ENCODE results near the gene RABGAP1L. TPM values are rescaled to one million over a fixed set of nuclear protein-coding genes. Genes with fewer than 3 reads are reported as not detected.
"Not testable (repeated sequence)": the region's sequence is repeated elsewhere in the genome, so short reads cannot be mapped to it uniquely, and the experiment has no call there.

RABGAP1L gene
- total RNA-seq, 2 experiments from 2014 or later = 38.2 to 44.2 TPM

- H3K9me3 Mint-ChIP-seq (ENCODE audit: insufficient read depth) = no peaks in the 10 kb centered on the region
- ATAC-seq = no peak
- H3K4me3 Mint-ChIP-seq = no peak overlapping the region
- H3K27ac Mint-ChIP-seq = no peak overlapping the region
- H3K36me3 Mint-ChIP-seq (ENCODE audit: low read depth) = peaks cover 3% of the 10 kb centered on the region
- no peaks in the 10 kb centered on the region for H3K27me3 Mint-ChIP-seq (ENCODE audit: low read depth)
- no peak for DNase-seq
- no peaks in the 10 kb centered on the region for H3K4me1 Mint-ChIP-seq (ENCODE audit: low read depth)
- POLR2A ChIA-PET = no interaction called here
- CTCF ChIA-PET = no interaction called here
Measured at GRCh38 chr1:174408146-174408545, 248.8 kb downstream of the RABGAP1L start.

- H3K9me3 Mint-ChIP-seq (ENCODE audit: insufficient read depth); DNase-seq; H3K27ac Mint-ChIP-seq; ATAC-seq; POLR2A ChIA-PET; H3K4me1 Mint-ChIP-seq (ENCODE audit: low read depth); H3K4me3 Mint-ChIP-seq; CTCF ChIA-PET; H3K27me3 Mint-ChIP-seq (ENCODE audit: low read depth): not testable (repeated sequence)
- peaks cover 13% of the 10 kb centered on the region for H3K36me3 Mint-ChIP-seq (ENCODE audit: low read depth)
Measured at GRCh38 chr1:174409801-174410200, 250.5 kb downstream of the RABGAP1L start.

DNA sequence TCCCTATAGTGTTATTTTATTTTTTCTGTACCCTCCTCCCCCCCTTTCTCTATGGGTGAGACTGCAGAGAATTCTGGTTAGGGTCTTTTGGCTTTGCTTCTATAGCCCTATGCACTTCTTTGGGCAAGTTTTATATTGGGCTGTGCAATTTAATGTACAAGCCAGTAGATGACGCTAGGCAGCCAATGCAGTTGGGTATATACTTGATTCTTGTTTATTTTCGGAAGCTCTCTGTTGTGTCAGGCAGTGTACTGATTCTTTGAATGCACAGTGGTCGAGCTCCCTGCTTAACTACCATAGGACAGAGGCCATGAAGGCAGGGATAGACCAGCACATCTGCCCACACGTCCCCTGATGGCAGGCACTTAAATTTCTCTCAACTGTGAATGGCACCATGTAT is 254.3 kb downstream of the RABGAP1L start:
- Mint-ChIP-seq H3K36me3 (ENCODE audit: low read depth) (peaks cover 15% of the 10 kb centered on the region), H3K4me3 (no peak overlapping the region)
- ATAC-seq = no peak

GRCh38 chr1:174414203-174414602 is 254.9 kb downstream of the RABGAP1L start:
- Mint-ChIP-seq H3K36me3 (ENCODE audit: low read depth) (peaks cover 15% of the 10 kb centered on the region), H3K9me3 (ENCODE audit: insufficient read depth) (no peaks in the 10 kb centered on the region), H3K4me3 (peak overlapping the region; percentile 66), H3K27me3 (ENCODE audit: low read depth) (no peaks in the 10 kb centered on the region), H3K4me1 (ENCODE audit: low read depth) (peaks cover 9% of the 10 kb centered on the region), H3K27ac (peak overlapping the region; percentile 24)
- ATAC-seq (no peak), DNase-seq (no peak)
- ChIA-PET POLR2A (no interaction called here), CTCF (interaction anchor here (1.5 kb wide), 1 partner anchor 152 kb away, joined by 4 read pairs; no protein-coding TSS in a partner anchor)

More for the DNA sequence above, 254.3 kb downstream of the RABGAP1L start:
- ChIA-PET POLR2A (no interaction called here), CTCF (interaction anchor here (1.5 kb wide), 1 partner anchor 151 kb away, joined by 4 read pairs; no protein-coding TSS in a partner anchor)
- Mint-ChIP-seq H3K4me1 (ENCODE audit: low read depth) (peaks cover 9% of the 10 kb centered on the region), H3K9me3 (ENCODE audit: insufficient read depth) (no peaks in the 10 kb centered on the region), H3K27ac (no peak overlapping the region), H3K27me3 (ENCODE audit: low read depth) (no peaks in the 10 kb centered on the region)
- no peak for DNase-seq

- Mint-ChIP-seq H3K36me3 (ENCODE audit: low read depth) (peaks cover 13% of the 10 kb centered on the region), H3K9me3 (ENCODE audit: insufficient read depth) (no peaks in the 10 kb centered on the region), H3K4me1 (ENCODE audit: low read depth) (peaks cover 10% of the 10 kb centered on the region), H3K27me3 (ENCODE audit: low read depth) (no peaks in the 10 kb centered on the region), H3K4me3 (no peak overlapping the region), H3K27ac (no peak overlapping the region)
- CTCF ChIA-PET = interaction anchor here (1.4 kb wide), 1 partner anchor 153 kb away, joined by 3 read pairs; no protein-coding TSS in a partner anchor
- POLR2A ChIA-PET = no interaction called here
- DNase-seq (no peak), ATAC-seq (no peak)
Measured at GRCh38 chr1:174415506-174415905, 256.2 kb downstream of the RABGAP1L start.

- Mint-ChIP-seq H3K27ac (no peak overlapping the region), H3K4me3 (no peak overlapping the region), H3K9me3 (ENCODE audit: insufficient read depth) (no peaks in the 10 kb centered on the region), H3K36me3 (ENCODE audit: low read depth) (peaks cover 13% of the 10 kb centered on the region), H3K4me1 (ENCODE audit: low read depth) (peaks cover 10% of the 10 kb centered on the region), H3K27me3 (ENCODE audit: low read depth) (no peaks in the 10 kb centered on the region)
- no peak for DNase-seq
- ChIA-PET CTCF (no interaction called here), POLR2A (no interaction called here)
- ATAC-seq = no peak
Measured at GRCh38 chr1:174417921-174418320, 258.6 kb downstream of the RABGAP1L start.

DNA sequence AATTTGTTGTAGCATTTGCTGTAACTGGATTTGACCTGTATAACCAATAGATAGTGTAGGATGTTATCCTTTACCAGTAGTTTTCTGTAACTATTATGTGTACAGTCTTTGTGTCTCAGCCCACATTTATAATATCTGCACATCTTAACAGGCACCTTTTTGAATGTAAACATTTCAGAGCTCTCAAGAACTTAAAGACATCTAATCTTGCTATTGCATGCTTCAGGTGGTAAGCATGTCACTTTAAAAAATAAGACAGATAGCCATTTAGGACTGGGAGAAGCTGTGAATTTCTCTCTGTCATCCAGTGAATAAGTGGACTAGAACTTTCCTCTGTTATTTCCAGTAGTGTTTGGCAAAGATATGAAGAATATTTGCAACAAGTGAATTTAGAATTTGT is 265.8 kb downstream of the RABGAP1L start:
- Mint-ChIP-seq H3K4me1 (ENCODE audit: low read depth) (peaks cover 1% of the 10 kb centered on the region), H3K9me3 (ENCODE audit: insufficient read depth) (no peaks in the 10 kb centered on the region), H3K36me3 (ENCODE audit: low read depth) (no peaks in the 10 kb centered on the region), H3K27ac (no peak overlapping the region), H3K27me3 (ENCODE audit: low read depth) (no peaks in the 10 kb centered on the region), H3K4me3 (no peak overlapping the region)
- DNase-seq = no peak
- CTCF ChIA-PET = no interaction called here
- ATAC-seq = no peak
- POLR2A ChIA-PET = no interaction called here

GRCh38 chr1:174426153-174426552 is 266.8 kb downstream of the RABGAP1L start:
- no peaks in the 10 kb centered on the region for H3K4me1 Mint-ChIP-seq (ENCODE audit: low read depth)
- no peak overlapping the region for H3K27ac Mint-ChIP-seq
- H3K27me3 Mint-ChIP-seq (ENCODE audit: low read depth) = no peaks in the 10 kb centered on the region
- no peak for ATAC-seq
- no peak overlapping the region for H3K4me3 Mint-ChIP-seq
- no peaks in the 10 kb centered on the region for H3K9me3 Mint-ChIP-seq (ENCODE audit: insufficient read depth)
- ChIA-PET POLR2A (no interaction called here), CTCF (no interaction called here)
- no peaks in the 10 kb centered on the region for H3K36me3 Mint-ChIP-seq (ENCODE audit: low read depth)
- DNase-seq = no peak

GRCh38 chr1:174428033-174428432 is 268.7 kb downstream of the RABGAP1L start:
- no peak overlapping the region for H3K27ac Mint-ChIP-seq
- DNase-seq (no peak), ATAC-seq (no peak)
- no peaks in the 10 kb centered on the region for H3K9me3 Mint-ChIP-seq (ENCODE audit: insufficient read depth)
- ChIA-PET POLR2A (no interaction called here), CTCF (no interaction called here)
- H3K27me3 Mint-ChIP-seq (ENCODE audit: low read depth) = no peaks in the 10 kb centered on the region
- no peaks in the 10 kb centered on the region for H3K36me3 Mint-ChIP-seq (ENCODE audit: low read depth)
- no peak overlapping the region for H3K4me3 Mint-ChIP-seq
- H3K4me1 Mint-ChIP-seq (ENCODE audit: low read depth) = no peaks in the 10 kb centered on the region

DNA sequence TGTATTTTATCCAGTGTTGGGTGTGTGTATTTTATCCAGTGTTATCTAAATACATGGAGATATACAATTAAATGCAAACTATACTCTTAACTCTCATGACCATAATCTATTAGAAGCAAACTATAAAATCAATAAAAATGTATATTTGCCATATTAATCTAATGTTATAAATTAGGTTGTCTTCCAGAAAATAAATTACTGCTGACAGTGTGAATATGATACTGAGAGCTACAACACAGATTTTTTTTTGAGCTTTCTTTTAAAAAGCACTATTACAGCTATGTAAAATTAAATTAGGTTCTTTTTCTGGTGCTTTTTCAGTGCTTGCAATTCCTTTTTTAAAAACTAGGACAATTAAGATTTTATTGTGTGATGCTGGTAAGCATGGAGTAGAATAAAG is 269.4 kb downstream of the RABGAP1L start:
- Mint-ChIP-seq H3K36me3 (ENCODE audit: low read depth) (no peaks in the 10 kb centered on the region), H3K9me3 (ENCODE audit: insufficient read depth) (no peaks in the 10 kb centered on the region), H3K27ac (no peak overlapping the region), H3K4me1 (ENCODE audit: low read depth) (no peaks in the 10 kb centered on the region), H3K27me3 (ENCODE audit: low read depth) (no peaks in the 10 kb centered on the region), H3K4me3 (no peak overlapping the region)
- ChIA-PET CTCF (no interaction called here), POLR2A (no interaction called here)
- ATAC-seq = no peak
- no peak for DNase-seq

- Mint-ChIP-seq H3K27ac (no peak overlapping the region), H3K36me3 (ENCODE audit: low read depth) (no peaks in the 10 kb centered on the region), H3K4me3 (no peak overlapping the region), H3K27me3 (ENCODE audit: low read depth) (no peaks in the 10 kb centered on the region), H3K9me3 (ENCODE audit: insufficient read depth) (peaks cover 3% of the 10 kb centered on the region), H3K4me1 (ENCODE audit: low read depth) (no peaks in the 10 kb centered on the region)
- ChIA-PET POLR2A (no interaction called here), CTCF (no interaction called here)
- ATAC-seq (no peak), DNase-seq (no peak)
Measured at GRCh38 chr1:174433451-174433850, 274.1 kb downstream of the RABGAP1L start.

GRCh38 chr1:174445351-174445750 is 286.0 kb downstream of the RABGAP1L start:
- H3K4me3 Mint-ChIP-seq = no peak overlapping the region
- ChIA-PET CTCF (no interaction called here), POLR2A (no interaction called here)
- no peaks in the 10 kb centered on the region for H3K27me3 Mint-ChIP-seq (ENCODE audit: low read depth)
- no peaks in the 10 kb centered on the region for H3K36me3 Mint-ChIP-seq (ENCODE audit: low read depth)
- no peak overlapping the region for H3K27ac Mint-ChIP-seq
- no peaks in the 10 kb centered on the region for H3K4me1 Mint-ChIP-seq (ENCODE audit: low read depth)
- ATAC-seq (no peak), DNase-seq (no peak)
- no peaks in the 10 kb centered on the region for H3K9me3 Mint-ChIP-seq (ENCODE audit: insufficient read depth)

DNA sequence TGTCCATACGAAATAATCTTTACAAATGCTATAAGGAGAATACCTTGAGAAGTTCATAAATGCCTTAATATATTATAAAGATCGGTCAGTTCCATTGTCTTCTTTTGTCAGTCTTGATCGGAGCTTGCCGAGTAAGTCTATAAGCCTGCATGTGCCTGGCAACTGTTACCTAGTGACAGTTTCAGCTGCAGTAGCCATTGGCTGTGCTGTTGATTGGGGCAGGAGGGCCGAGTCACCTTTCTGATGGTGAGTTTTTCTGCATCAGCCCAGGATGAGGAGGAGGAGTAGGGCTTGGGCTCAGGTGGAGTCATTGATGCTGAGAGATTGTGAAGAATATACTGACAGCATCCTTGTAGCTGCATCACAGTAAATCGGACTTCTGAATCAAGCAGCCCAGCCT is 286.5 kb downstream of the RABGAP1L start:
- no peaks in the 10 kb centered on the region for H3K36me3 Mint-ChIP-seq (ENCODE audit: low read depth)
- ATAC-seq (no peak), DNase-seq (no peak)
- CTCF ChIA-PET = no interaction called here
- POLR2A ChIA-PET = no interaction called here
- no peak overlapping the region for H3K27ac Mint-ChIP-seq
- no peaks in the 10 kb centered on the region for H3K27me3 Mint-ChIP-seq (ENCODE audit: low read depth)
- H3K4me1 Mint-ChIP-seq (ENCODE audit: low read depth) = no peaks in the 10 kb centered on the region
- H3K4me3 Mint-ChIP-seq = no peak overlapping the region
- H3K9me3 Mint-ChIP-seq (ENCODE audit: insufficient read depth) = no peaks in the 10 kb centered on the region

Measured in activated CD8-positive, alpha-beta T cell treated with anti-CD3 and anti-CD28 coated beads, Interleukin-2, amount 10 ng/mL, durations not matched to agents 7 days and 5 days (primary cell).